ENCODE measurements around the gene FGF11. TPM values are rescaled to one million over a fixed set of nuclear protein-coding genes. Genes with fewer than 3 reads are reported as not detected.

FGF11 gene
- total and polyA plus RNA-seq, 2 of the 13 experiments (the other 11 are each of a cell fraction or from before 2014, with no cell fraction given) = 0.20 to 7.6 TPM

DNA sequence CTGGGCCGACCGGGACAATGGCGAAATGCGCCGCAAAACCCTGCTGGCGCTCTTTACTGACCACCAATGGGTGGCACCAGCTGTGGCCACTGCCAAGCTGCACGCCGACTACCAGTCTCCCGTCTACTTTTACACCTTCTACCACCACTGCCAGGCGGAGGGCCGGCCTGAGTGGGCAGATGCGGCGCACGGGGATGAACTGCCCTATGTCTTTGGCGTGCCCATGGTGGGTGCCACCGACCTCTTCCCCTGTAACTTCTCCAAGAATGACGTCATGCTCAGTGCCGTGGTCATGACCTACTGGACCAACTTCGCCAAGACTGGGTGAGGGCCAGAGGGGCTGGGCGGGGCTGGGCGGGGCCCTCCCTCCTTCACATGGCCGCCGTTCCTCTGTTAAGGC, 23.5 kb upstream of the FGF11 start (continued):
- TF ChIP-seq ATF7 (IDR thresholded peaks at IDR 0.05) = peak; percentile 95
- no peak for TF ChIP-seq ATF7 (CRISPR knock-in tag; IDR thresholded peaks at IDR 0.05)
- TF ChIP-seq, protein P1, sequence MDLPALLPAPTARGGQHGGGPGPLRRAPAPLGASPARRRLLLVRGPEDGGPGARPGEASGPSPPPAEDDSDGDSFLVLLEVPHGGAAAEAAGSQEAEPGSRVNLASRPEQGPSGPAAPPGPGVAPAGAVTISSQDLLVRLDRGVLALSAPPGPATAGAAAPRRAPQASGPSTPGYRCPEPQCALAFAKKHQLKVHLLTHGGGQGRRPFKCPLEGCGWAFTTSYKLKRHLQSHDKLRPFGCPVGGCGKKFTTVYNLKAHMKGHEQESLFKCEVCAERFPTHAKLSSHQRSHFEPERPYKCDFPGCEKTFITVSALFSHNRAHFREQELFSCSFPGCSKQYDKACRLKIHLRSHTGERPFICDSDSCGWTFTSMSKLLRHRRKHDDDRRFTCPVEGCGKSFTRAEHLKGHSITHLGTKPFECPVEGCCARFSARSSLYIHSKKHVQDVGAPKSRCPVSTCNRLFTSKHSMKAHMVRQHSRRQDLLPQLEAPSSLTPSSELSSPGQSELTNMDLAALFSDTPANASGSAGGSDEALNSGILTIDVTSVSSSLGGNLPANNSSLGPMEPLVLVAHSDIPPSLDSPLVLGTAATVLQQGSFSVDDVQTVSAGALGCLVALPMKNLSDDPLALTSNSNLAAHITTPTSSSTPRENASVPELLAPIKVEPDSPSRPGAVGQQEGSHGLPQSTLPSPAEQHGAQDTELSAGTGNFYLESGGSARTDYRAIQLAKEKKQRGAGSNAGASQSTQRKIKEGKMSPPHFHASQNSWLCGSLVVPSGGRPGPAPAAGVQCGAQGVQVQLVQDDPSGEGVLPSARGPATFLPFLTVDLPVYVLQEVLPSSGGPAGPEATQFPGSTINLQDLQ (CRISPR knock-in tag; IDR thresholded peaks at IDR 0.05) = no peak
- no peak for TF ChIP-seq JARID2 (CRISPR knock-in tag; IDR thresholded peaks at IDR 0.05; ENCODE audit: insufficient replicate concordance)

DNA sequence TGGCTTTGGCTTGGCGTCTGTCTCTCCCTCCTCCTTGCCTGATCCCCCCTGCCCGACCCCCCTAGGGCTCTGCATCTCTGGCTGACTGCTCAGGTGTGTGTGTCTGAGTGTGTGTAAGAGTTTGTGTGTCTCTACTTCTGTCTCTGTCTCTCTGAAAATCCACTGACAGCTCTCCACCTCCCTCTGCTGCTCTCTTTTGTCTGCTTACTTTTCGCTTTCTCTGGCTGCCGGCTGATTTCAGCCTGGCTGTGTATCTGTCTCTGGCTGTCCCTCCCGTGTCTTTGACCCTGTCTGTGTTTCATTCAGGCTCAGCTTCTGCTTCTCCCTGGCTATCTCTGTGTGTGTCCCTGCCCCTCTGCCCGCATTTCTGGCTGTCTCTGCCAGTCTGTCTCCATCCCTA, 23.0 kb upstream of the FGF11 start:
- WGBS (ENCODE audit: low lambda C conversion rate) = 48% methylated on average over 5 of the region's 6 CpGs
- Histone ChIP-seq H4K20me1 (ENCODE audit: insufficient read depth, low read length) (no peaks in the 10 kb centered on the region), H3K79me2 (ENCODE audit: insufficient read depth, low read length) (no peaks in the 10 kb centered on the region), H2AFZ (ENCODE audit: low read length) (no peak overlapping the region), H3K27me3 (ENCODE audit: control insufficient read depth in 1 of 2, insufficient read depth in 2 of 2, low read length in 2 of 2) (peaks cover 1 to 5% of the 10 kb centered on the region in 2 experiments; a peak in 1 of 5 replicates), H3K9ac (ENCODE audit: insufficient read depth, low read depth, low read length) (no peak overlapping the region), H3K27ac (ENCODE audit: extremely low read length, insufficient read depth, low read length) (no peak overlapping the region), H3K4me1 (ENCODE audit: insufficient read depth, low read length) (0 out of 2 replicates have a peak, but pooled peaks cover 13% of the 10 kb centered on the region), H3K36me3 (replicated peaks in 1 of 2; ENCODE audit: control insufficient read depth in 1 of 2, insufficient read depth in 2 of 2, low read length in 2 of 2) (no peaks in the 10 kb centered on the region), H3K4me2 (ENCODE audit: low read depth, low read length) (no peak overlapping the region), H3K4me3 (replicated peaks in 1 of 3; ENCODE audit: insufficient read depth in 1 of 3, low read depth in 2 of 3, low read length in 3 of 3) (no peak overlapping the region), H3K9me3 (ENCODE audit: low read length) (no peaks in the 10 kb centered on the region)
- intact Hi-C loops (cut with micrococcal nuclease; ENCODE audit: unreplicated experiment) = no loop called here
- no TSS peak for BruUV-seq (replicated peaks)
- POLR2A ChIA-PET = no interaction called here
- DNase-seq (ENCODE audit: low spot score) = no peak
- no peak for FAIRE-seq
- no peak for ATAC-seq
- TF ChIP-seq ZNF34 (CRISPR knock-in tag; IDR thresholded peaks at IDR 0.05; ENCODE audit: borderline replicate concordance) (no peak), STAG1 (CRISPR knock-in tag; IDR thresholded peaks at IDR 0.05) (peak; percentile 39), ARID2 (CRISPR knock-in tag; IDR thresholded peaks at IDR 0.05; ENCODE audit: borderline replicate concordance) (no peak), KMT2B (CRISPR knock-in tag; IDR thresholded peaks at IDR 0.05) (no peak)
- TF ChIP-seq, protein P2, sequence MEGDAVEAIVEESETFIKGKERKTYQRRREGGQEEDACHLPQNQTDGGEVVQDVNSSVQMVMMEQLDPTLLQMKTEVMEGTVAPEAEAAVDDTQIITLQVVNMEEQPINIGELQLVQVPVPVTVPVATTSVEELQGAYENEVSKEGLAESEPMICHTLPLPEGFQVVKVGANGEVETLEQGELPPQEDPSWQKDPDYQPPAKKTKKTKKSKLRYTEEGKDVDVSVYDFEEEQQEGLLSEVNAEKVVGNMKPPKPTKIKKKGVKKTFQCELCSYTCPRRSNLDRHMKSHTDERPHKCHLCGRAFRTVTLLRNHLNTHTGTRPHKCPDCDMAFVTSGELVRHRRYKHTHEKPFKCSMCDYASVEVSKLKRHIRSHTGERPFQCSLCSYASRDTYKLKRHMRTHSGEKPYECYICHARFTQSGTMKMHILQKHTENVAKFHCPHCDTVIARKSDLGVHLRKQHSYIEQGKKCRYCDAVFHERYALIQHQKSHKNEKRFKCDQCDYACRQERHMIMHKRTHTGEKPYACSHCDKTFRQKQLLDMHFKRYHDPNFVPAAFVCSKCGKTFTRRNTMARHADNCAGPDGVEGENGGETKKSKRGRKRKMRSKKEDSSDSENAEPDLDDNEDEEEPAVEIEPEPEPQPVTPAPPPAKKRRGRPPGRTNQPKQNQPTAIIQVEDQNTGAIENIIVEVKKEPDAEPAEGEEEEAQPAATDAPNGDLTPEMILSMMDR (CRISPR knock-in tag; IDR thresholded peaks at IDR 0.05) = peak; percentile 40
- CTCF ChIA-PET (ENCODE audit: low intra/inter-chr PET ratio, low total read pairs) = no interaction called here
- in situ Hi-C loops (cut with HindIII; ENCODE audit: extremely low pct_ligation_motif_present, low pct_unique_long_range_greater_than_20kb) = no loop called here

Measured in HepG2 (cell line).